Hepatocyte (in vitro differentiated cells): ENCODE measurements around the gene WDFY4. TPM values are rescaled to one million over a fixed set of nuclear protein-coding genes. Genes with fewer than 3 reads are reported as not detected.
"Not testable (repeated sequence)": the region's sequence is repeated elsewhere in the genome, so short reads cannot be mapped to it uniquely, and the experiment has no call there.

Source experiments
- DNase-seq: peaks from one replicate; pipeline ENCODE4 v3.0.0-alpha.2; 2016; ENCODE audit warnings: low spot score
- H2AFZ ChIP-seq: fragments of 200-600 bp; sonication (generic); 2 replicates; pipeline ENCODE4 v1.6.0; 2016; ENCODE audit warnings: antibody characterized with exemption, mild to moderate bottlenecking
- H3K27ac ChIP-seq: fragments of 200-600 bp; sonication (generic); 2 replicates; pipeline ENCODE4 v1.5.1; 2016; ENCODE audit warnings: mild to moderate bottlenecking
- H3K27me3 ChIP-seq: fragments of 200-600 bp; sonication (generic); 2 replicates; pipeline ENCODE4 v1.6.1; 2016
- H3K36me3 ChIP-seq: fragments of 200-600 bp; sonication (generic); replicated peaks from 2 replicates; pipeline ENCODE4 v1.5.1; 2016; ENCODE audit warnings: low read depth; ENCODE audit not compliant: insufficient read depth
- H3K4me1 ChIP-seq: fragments of 200-600 bp; sonication (generic); 2 replicates; pipeline ENCODE4 v1.5.1; 2016; ENCODE audit warnings: mild to moderate bottlenecking, moderate library complexity; ENCODE audit not compliant: insufficient read depth
- H3K4me2 ChIP-seq: fragments of 200-600 bp; sonication (generic); 2 replicates; pipeline ENCODE4 v1.6.0; 2016
- H3K4me3 ChIP-seq: fragments of 200-600 bp; sonication (generic); 2 replicates; pipeline ENCODE4 v1.5.1; 2016; ENCODE audit warnings: mild to moderate bottlenecking
- H3K79me2 ChIP-seq: fragments of 200-600 bp; sonication (generic); 2 replicates; pipeline ENCODE4 v1.6.0; 2017; ENCODE audit warnings: mild to moderate bottlenecking
- H3K9me2 ChIP-seq: fragments of 200-600 bp; sonication (generic); replicated peaks from 2 replicates; pipeline ENCODE4 v1.6.0; 2017; ENCODE audit warnings: mild to moderate bottlenecking; ENCODE audit not compliant: insufficient read depth
- H3K9me3 ChIP-seq: fragments of 200-600 bp; sonication (generic); 2 replicates; pipeline ENCODE4 v1.5.1; 2016; ENCODE audit warnings: low read depth, mild to moderate bottlenecking
- H4K20me1 ChIP-seq: fragments of 200-600 bp; sonication (generic); 2 replicates; pipeline ENCODE4 v1.6.0; 2016; ENCODE audit warnings: mild to moderate bottlenecking; ENCODE audit not compliant: insufficient read depth, poor library complexity, severe bottlenecking
- EZH2 ChIP-seq: fragments of 200-600 bp; sonication (generic); IDR thresholded peaks from 2 replicates; pipeline ENCODE4 v1.6.1; 2016; ENCODE audit warnings: antibody characterized with exemption, mild to moderate bottlenecking, borderline replicate concordance
- EZH2phosphoT487 ChIP-seq: fragments of 200-600 bp; sonication (generic); IDR thresholded peaks from one replicate; pipeline ENCODE4 v1.6.1; 2018; ENCODE audit warnings: antibody characterized with exemption, mild to moderate bottlenecking, low read depth, moderate library complexity; ENCODE audit not compliant: unreplicated experiment, severe bottlenecking
- whole genome bisulfite sequencing: methylation state at CpG from one replicate; pipeline ENCODE4 v1.1.6; 2016; ENCODE audit warnings: low lambda C conversion rate; ENCODE audit errors: missing lambda C conversion rate; 5-methylcytosine and 5-hydroxymethylcytosine counted together
- polyA plus RNA-seq: library from polyadenylated mRNA; unstranded; fragments of >200 nt; fragmentation: Nextera tagmentation; extraction: Ambion mirVana; gene quantifications from 2 replicates; pipeline ENCODE4 v1.2.1, GENCODE V29; 2016
- total RNA-seq: library from RNA; depleted of rRNA; stranded (reverse); fragments of >200 nt; gene quantifications from 2 replicates; pipeline ENCODE4 v1.2.3, GENCODE V29; 2014
- TF ChIP-seq, protein P1 (sequence below): fragments of 200-600 bp; sonication (generic); IDR thresholded peaks from 2 replicates; pipeline ENCODE4 v1.5.1; 2016; ENCODE audit warnings: antibody characterized with exemption, mild to moderate bottlenecking; ENCODE audit not compliant: poor library complexity

Gene WDFY4
- total and polyA plus RNA-seq, 2 experiments from 2014 or later = 0.43 to 0.91 TPM

DNA sequence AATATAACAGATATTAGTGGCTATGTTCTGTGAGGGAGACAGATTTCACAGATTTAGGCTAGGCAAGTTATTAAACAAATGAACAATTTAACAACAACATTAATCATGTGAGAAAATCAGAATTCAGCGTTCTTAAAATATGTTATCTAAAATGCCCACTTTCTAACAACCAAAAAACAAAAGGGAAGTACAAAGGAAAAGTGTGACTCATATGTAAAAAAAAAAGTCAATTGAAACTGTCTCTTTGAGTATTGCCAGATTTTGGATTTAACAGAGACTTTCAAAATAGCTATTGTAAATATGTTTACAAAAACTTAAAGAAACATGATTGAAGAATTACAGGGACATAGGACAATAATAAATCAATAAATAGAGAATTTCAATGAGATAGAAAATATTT, 45.0 kb upstream of the WDFY4 start:
- Histone ChIP-seq H3K27ac (no peak overlapping the region), H3K79me2 (no peaks in the 10 kb centered on the region)
- 86% methylated on average over 1 of the region's 1 CpG for WGBS

DNA sequence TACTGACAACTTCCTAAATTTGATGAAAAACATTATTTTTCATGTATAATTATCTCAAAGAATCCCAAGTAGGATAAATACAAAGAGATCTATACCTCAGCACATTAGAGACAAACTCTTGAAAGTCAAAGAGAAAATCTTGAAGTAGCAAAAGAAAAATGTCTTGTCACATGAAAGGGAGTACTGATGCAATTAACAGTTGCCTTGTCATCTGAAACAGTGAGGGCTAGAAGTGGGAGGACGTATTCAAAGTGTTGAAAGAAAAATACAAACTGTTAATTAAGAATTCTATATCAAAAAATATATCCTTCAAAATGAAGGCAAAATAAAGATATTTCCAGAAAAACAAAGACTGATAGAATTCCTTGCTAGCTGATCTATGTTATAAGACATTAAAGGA, 44.3 kb upstream of the WDFY4 start:
- Histone ChIP-seq H3K27me3 (no peaks in the 10 kb centered on the region), H3K36me3 (no peaks in the 10 kb centered on the region), H3K79me2 (no peaks in the 10 kb centered on the region), H4K20me1 (no peaks in the 10 kb centered on the region), H3K9me2 (no peaks in the 10 kb centered on the region), H3K4me2 (no peak overlapping the region), H3K9me3 (peaks cover 4% of the 10 kb centered on the region), H3K4me1 (no peaks in the 10 kb centered on the region), H3K4me3 (no peak overlapping the region), H3K27ac (no peak overlapping the region), H2AFZ (no peak overlapping the region)
- TF ChIP-seq, protein P1, sequence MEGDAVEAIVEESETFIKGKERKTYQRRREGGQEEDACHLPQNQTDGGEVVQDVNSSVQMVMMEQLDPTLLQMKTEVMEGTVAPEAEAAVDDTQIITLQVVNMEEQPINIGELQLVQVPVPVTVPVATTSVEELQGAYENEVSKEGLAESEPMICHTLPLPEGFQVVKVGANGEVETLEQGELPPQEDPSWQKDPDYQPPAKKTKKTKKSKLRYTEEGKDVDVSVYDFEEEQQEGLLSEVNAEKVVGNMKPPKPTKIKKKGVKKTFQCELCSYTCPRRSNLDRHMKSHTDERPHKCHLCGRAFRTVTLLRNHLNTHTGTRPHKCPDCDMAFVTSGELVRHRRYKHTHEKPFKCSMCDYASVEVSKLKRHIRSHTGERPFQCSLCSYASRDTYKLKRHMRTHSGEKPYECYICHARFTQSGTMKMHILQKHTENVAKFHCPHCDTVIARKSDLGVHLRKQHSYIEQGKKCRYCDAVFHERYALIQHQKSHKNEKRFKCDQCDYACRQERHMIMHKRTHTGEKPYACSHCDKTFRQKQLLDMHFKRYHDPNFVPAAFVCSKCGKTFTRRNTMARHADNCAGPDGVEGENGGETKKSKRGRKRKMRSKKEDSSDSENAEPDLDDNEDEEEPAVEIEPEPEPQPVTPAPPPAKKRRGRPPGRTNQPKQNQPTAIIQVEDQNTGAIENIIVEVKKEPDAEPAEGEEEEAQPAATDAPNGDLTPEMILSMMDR = no peak
- no peak for TF ChIP-seq EZH2
- no peak for TF ChIP-seq EZH2phosphoT487
- 82% methylated on average over 1 of the region's 1 CpG for WGBS
- no peak for DNase-seq

More for the DNA sequence above, 45.0 kb upstream of the WDFY4 start:
- Histone ChIP-seq H3K4me1 (no peaks in the 10 kb centered on the region), H3K4me2 (no peak overlapping the region), H3K9me3 (peaks cover 4% of the 10 kb centered on the region), H3K9me2 (no peaks in the 10 kb centered on the region), H3K27me3 (no peaks in the 10 kb centered on the region), H4K20me1 (no peaks in the 10 kb centered on the region), H2AFZ (no peak overlapping the region), H3K36me3 (no peaks in the 10 kb centered on the region), H3K4me3 (no peak overlapping the region)
- TF ChIP-seq, protein P1 = no peak
- TF ChIP-seq EZH2 = no peak
- TF ChIP-seq EZH2phosphoT487 = no peak
- DNase-seq = no peak

DNA sequence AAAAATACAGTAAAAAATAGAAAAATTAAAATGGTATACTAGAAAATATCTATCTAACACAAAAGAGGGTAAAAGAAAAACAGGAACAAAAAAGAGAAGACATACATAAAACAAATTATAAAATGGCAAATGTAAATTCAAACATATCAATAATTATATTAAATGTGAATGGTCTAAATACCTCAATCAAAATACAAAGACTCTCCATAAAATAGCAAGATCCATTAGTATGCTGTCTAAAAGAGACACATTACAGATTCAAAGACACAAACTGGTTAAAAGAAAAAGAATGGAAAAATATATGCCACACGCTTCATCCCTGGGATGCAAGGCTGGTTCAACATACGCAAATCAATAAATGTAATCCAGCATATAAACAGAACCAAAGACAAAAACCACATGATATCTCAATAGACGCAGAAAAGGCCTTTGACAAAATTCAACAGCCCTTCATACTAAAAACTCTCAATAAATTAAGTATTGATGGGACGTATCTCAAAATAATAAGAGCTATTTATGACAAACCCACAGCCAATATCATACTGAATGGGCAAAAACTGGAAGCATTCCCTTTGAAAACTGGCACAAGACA, 43.5 kb upstream of the WDFY4 start:
- H3K4me1 ChIP-seq, H3K79me2 ChIP-seq, H3K36me3 ChIP-seq, H2AFZ ChIP-seq, H3K27me3 ChIP-seq, H3K4me3 ChIP-seq, H4K20me1 ChIP-seq, H3K9me3 ChIP-seq, H3K4me2 ChIP-seq, H3K27ac ChIP-seq, H3K9me2 ChIP-seq, DNase-seq: not testable (repeated sequence)
- 96% methylated on average over 4 of the region's 4 CpGs for WGBS

DNA sequence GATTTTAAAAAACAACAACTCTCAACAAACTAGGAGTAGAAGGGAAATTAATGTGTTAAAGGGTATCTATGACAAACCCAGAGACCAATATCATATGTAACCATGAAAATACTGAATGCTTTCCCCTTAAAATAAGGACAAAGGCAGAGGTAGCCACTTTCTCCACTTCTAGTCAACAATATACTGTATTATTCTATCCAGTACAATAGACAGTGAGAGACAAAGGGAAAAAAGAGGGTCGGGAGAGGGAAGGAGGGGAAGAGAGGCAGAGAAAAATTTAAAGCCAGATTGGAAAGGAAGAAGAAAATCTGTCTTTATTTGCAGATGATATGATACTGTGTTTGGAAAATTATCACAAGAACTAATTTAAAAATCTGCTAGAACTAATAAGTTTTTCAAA, 39.1 kb upstream of the WDFY4 start:
- Histone ChIP-seq H4K20me1 (no peaks in the 10 kb centered on the region), H3K4me2 (no peak overlapping the region), H3K27ac (no peak overlapping the region), H3K36me3 (no peaks in the 10 kb centered on the region), H2AFZ (no peak overlapping the region), H3K9me2 (no peaks in the 10 kb centered on the region), H3K4me1 (no peaks in the 10 kb centered on the region), H3K79me2 (no peaks in the 10 kb centered on the region), H3K4me3 (no peak overlapping the region), H3K9me3 (no peaks in the 10 kb centered on the region), H3K27me3 (no peaks in the 10 kb centered on the region)
- 83% methylated on average over 1 of the region's 1 CpG for WGBS
- DNase-seq = no peak
- TF ChIP-seq, protein P1 = no peak
- TF ChIP-seq EZH2 (no peak), EZH2phosphoT487 (no peak)

DNA sequence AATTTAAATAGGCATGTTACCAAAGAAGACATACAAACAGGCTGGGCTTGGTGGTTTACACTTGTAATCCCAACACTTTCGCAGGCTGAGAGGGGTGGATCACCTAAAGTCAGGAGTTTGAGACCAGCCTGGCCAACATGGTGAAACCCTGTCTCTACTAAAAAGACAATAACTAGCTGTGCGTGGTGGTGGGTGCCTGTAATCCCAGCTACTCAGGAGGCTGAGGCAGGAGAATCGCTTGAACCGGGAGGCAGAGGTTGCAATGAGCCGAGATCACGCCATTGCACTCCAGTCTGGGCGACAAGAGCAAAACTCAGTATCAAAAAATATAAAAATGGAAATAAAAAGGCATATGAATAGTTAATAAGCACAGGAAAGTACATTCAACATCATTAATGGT, 37.6 kb upstream of the WDFY4 start:
- not testable (repeated sequence) for H3K27me3 ChIP-seq, H3K9me2 ChIP-seq, H3K79me2 ChIP-seq, H3K36me3 ChIP-seq, H4K20me1 ChIP-seq, H3K27ac ChIP-seq, H3K4me3 ChIP-seq, H3K9me3 ChIP-seq, H3K4me2 ChIP-seq, H3K4me1 ChIP-seq, H2AFZ ChIP-seq, DNase-seq
- WGBS = 94% methylated on average over 7 of the region's 7 CpGs
